K562 (cell line): ENCODE results near the gene IRF2BP2. TPM values are rescaled to one million over a fixed set of nuclear protein-coding genes. Genes with fewer than 3 reads are reported as not detected.
A peak's percentile ranks its signal among the peaks of the same experiment; 100 is the strongest.

Source experiments
- BRD4 ChIP-seq: fragments of 200-600 bp; sonication (generic); IDR thresholded peaks from 2 replicates; pipeline ENCODE4 v1.6.1; 2017; ENCODE audit warnings: inconsistent platforms
- CEBPB ChIP-seq: fragments of 450-650 bp; IDR thresholded peaks from 2 replicates; pipeline ENCODE4 v1.6.1; 2016; ENCODE audit warnings: missing genetic modification characterization, missing compliant biosample characterization
- CREB1 ChIP-seq, 2 experiments: sonication (generic) in 1 of 2; formaldehyde crosslinking in 1 of 2; IDR thresholded peaks; 2 replicates each; pipeline versions ENCODE4 v1.6.1 to v1.8.0; 2012 to 2022; ENCODE audit warnings: inconsistent platforms in 1 of 2, mild to moderate bottlenecking in 1 of 2, missing genetic modification reagents in 1 of 2, moderate library complexity in 1 of 2
- CTBP1 ChIP-seq: fragments of 450-650 bp; IDR thresholded peaks from 2 replicates; pipeline ENCODE4 v1.6.1; 2016; ENCODE audit warnings: borderline replicate concordance
- DACH1 ChIP-seq: fragments of 450-650 bp; IDR thresholded peaks from 2 replicates; pipeline ENCODE4 v1.6.1; 2018; ENCODE audit not compliant: partially characterized antibody
- FOXM1 ChIP-seq, 2 experiments: fragments of 450-650 bp in 1 of 2; sonication (generic) in 1 of 2; formaldehyde crosslinking in 1 of 2; IDR thresholded peaks; 2 replicates each; pipeline versions ENCODE4 v1.6.1 to v1.9.0; 2017 to 2022; ENCODE audit warnings: low read depth in 2 of 2, mild to moderate bottlenecking in 2 of 2, missing genetic modification reagents in 1 of 2, moderate library complexity in 1 of 2
- GATAD2B ChIP-seq: fragments of 450-650 bp; IDR thresholded peaks from 2 replicates; pipeline ENCODE4 v1.6.1; 2017; ENCODE audit warnings: mild to moderate bottlenecking, borderline replicate concordance
- HEY1 ChIP-seq: fragments of 250-450 bp; sonication (Bioruptor Pico); IDR thresholded peaks from 2 replicates; pipeline ENCODE4 v1.5.0; 2020; ENCODE audit warnings: mild to moderate bottlenecking, moderate library complexity, borderline replicate concordance
- ILK ChIP-seq: fragments of 450-650 bp; IDR thresholded peaks from 2 replicates; pipeline ENCODE4 v1.6.1; 2016; ENCODE audit warnings: missing genetic modification characterization, low read depth, mild to moderate bottlenecking, missing compliant biosample characterization, moderate library complexity, borderline replicate concordance
- L3MBTL2 ChIP-seq: fragments of 450-650 bp; IDR thresholded peaks from 2 replicates; pipeline ENCODE4 v1.6.1; 2016; ENCODE audit warnings: mild to moderate bottlenecking, moderate library complexity
- MYC ChIP-seq, 2 experiments: fragments of 250-450 bp in 1 of 2; sonication (Bioruptor Pico) in 1 of 2; IDR thresholded peaks; 2 replicates each; pipeline versions ENCODE4 v1.5.1 to v1.6.1; 2012 to 2021; ENCODE audit warnings: low read depth in 2 of 2, borderline replicate concordance in 1 of 2, improper control_type of control experiment in 1 of 2, low read length in 1 of 2, mild to moderate bottlenecking in 1 of 2, moderate library complexity in 1 of 2
- OTX1 ChIP-seq: fragments of 450-650 bp; formaldehyde crosslinking; IDR thresholded peaks from 2 replicates; pipeline ENCODE4 v1.4.0; 2022; ENCODE audit warnings: mild to moderate bottlenecking
- SMAD1 ChIP-seq: fragments of 150-350 bp; IDR thresholded peaks from 2 replicates; pipeline ENCODE4 v1.6.1; 2014; ENCODE audit warnings: low read length, low read depth; ENCODE audit not compliant: partially characterized antibody
- TOE1 ChIP-seq, 2 experiments: fragments of 450-650 bp in 1 of 2; sonication (generic) in 1 of 2; formaldehyde crosslinking in 1 of 2; IDR thresholded peaks; 2 replicates each; pipeline versions ENCODE4 v1.7.1 to v1.8.0; 2016 to 2022; ENCODE audit warnings: borderline replicate concordance in 2 of 2, mild to moderate bottlenecking in 2 of 2, antibody characterized with exemption in 1 of 2, inconsistent platforms in 1 of 2, low read depth in 1 of 2, missing genetic modification reagents in 1 of 2, moderate library complexity in 1 of 2
- ZNF232 ChIP-seq: sonication (generic); formaldehyde crosslinking; IDR thresholded peaks from 2 replicates; pipeline ENCODE4 v1.8.0; 2022; ENCODE audit warnings: mild to moderate bottlenecking, missing genetic modification reagents
- polyA plus RNA-seq, 8 experiments: library from polyadenylated mRNA; depleted of rRNA in 4 of 8; stranded (reverse) in 5 of 8; unstranded in 3 of 8; fragments of >200 nt; fragmentation: Nextera tagmentation in 2 of 8; fragmentation: Illumina TruSeq in 1 of 8; extraction: Ambion mirVana in 2 of 8; extraction: Trizol in 1 of 8; gene quantifications; 2 replicates each; pipeline versions ENCODE4 v1.2.1 to v1.2.3, GENCODE V29; 2011 to 2014; ENCODE audit warnings: inconsistent platforms in 1 of 8, missing spikeins in 1 of 8
- total RNA-seq, 7 experiments: library from RNA; depleted of rRNA in 6 of 7; stranded (reverse); fragments of >200 nt in 6 of 7; fragmentation: Illumina TruSeq in 2 of 7; extraction: Trizol in 2 of 7; gene quantifications; 2 replicates each; pipeline versions ENCODE4 v1.2.1 to v1.2.3, GENCODE V29; 2011 to 2021; ENCODE audit warnings: low replicate concordance in 1 of 7
- TF ChIP-seq, protein P1 (sequence below): IDR thresholded peaks from 3 replicates; pipeline ENCODE4 v1.6.1; 2011; ENCODE audit warnings: borderline replicate concordance, mild to moderate bottlenecking, moderate library complexity; ENCODE audit not compliant: insufficient read length; ENCODE audit errors: extremely low read depth
- TF ChIP-seq, protein P2 (sequence below): fragments of 250-450 bp; sonication (Bioruptor Pico); IDR thresholded peaks from 2 replicates; pipeline ENCODE4 v1.5.0; 2022; ENCODE audit warnings: mild to moderate bottlenecking
- TF ChIP-seq, protein P3 (sequence below): fragments of 250-450 bp; sonication (Bioruptor Pico); IDR thresholded peaks from 2 replicates; pipeline ENCODE4 v1.5.0; 2020; ENCODE audit warnings: mild to moderate bottlenecking, borderline replicate concordance

Gene IRF2BP2
- total and polyA plus RNA-seq, 9 of the 15 experiments (the other 6 are each of a cell fraction or from before 2014, with no cell fraction given): 7.7 to 68.6 (median 22.1) TPM

DNA sequence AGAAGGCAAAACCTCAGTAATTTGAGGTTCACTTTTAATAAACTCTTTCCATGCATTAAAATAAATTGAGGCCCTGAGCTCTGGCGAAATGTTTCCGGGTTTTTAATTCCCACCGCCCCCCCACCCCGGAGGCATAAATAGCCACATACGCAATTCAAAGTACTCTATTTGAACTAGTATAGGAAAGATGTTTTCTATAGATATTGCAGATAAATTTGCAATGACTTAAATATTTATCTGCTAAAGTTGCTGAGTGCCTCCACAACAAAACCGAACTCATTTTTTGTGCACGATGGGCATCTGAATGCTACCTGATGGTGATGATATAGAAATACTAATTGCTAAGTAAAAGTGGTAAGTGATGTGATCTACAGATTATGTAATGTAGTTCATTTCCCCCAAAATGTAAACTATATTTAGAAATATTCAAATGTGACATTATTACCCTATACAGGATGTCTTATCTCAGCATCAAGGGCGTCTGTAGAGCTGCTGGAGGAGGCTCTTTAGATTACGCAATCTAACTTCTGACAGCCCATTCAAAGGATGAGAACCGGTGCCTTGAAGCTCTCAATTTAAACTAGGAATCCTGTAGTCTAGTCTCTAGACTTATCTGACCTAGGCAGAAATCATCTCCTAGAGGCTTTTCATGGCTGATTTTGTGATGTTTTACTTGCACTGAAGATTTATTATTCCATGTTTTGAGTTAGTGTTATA, 8.5 kb downstream of the IRF2BP2 start (continued):
- TF ChIP-seq GATAD2B (peak; percentile 75; the same call in 1 of the 2 replicates), TOE1 (IDR thresholded peaks at IDR 0.05; ENCODE audit: borderline replicate concordance) (no peak; the same call in 1 of the 2 replicates), TOE1 (CRISPR knock-in tag; IDR thresholded peaks at IDR 0.05; ENCODE audit: borderline replicate concordance, low read depth) (no peak), ZNF232 (CRISPR knock-in tag) (no peak), HEY1 (CRISPR knock-in tag) (peak; percentile 36; the same call in 1 of the 2 replicates), DACH1 (peak; percentile 74), SMAD1 (peak; percentile 86), OTX1 (peak; percentile 84), CREB1 (IDR thresholded peaks at IDR 0.05) (0 out of 2 replicates have a peak, but pooled peaks have one; percentile 48), CREB1 (CRISPR knock-in tag; IDR thresholded peaks at IDR 0.05) (no peak), L3MBTL2 (peak; percentile 33; the same call in 1 of the 2 replicates), ILK (tag) (no peak), CTBP1 (peak; percentile 83), FOXM1 (IDR thresholded peaks at IDR 0.05; ENCODE audit: low read depth) (peak; percentile 56; the same call in 1 of the 2 replicates), FOXM1 (CRISPR knock-in tag; IDR thresholded peaks at IDR 0.05; ENCODE audit: low read depth) (no peak), CEBPB (tag) (peak; percentile 100), MYC (IDR thresholded peaks at IDR 0.05; ENCODE audit: low read depth, low read length) (peak; percentile 52; the same call in 1 of the 2 replicates), MYC (CRISPR knock-in tag; IDR thresholded peaks at IDR 0.05; ENCODE audit: borderline replicate concordance, low read depth) (no peak), BRD4 (no peak)
- TF ChIP-seq, protein P1, sequence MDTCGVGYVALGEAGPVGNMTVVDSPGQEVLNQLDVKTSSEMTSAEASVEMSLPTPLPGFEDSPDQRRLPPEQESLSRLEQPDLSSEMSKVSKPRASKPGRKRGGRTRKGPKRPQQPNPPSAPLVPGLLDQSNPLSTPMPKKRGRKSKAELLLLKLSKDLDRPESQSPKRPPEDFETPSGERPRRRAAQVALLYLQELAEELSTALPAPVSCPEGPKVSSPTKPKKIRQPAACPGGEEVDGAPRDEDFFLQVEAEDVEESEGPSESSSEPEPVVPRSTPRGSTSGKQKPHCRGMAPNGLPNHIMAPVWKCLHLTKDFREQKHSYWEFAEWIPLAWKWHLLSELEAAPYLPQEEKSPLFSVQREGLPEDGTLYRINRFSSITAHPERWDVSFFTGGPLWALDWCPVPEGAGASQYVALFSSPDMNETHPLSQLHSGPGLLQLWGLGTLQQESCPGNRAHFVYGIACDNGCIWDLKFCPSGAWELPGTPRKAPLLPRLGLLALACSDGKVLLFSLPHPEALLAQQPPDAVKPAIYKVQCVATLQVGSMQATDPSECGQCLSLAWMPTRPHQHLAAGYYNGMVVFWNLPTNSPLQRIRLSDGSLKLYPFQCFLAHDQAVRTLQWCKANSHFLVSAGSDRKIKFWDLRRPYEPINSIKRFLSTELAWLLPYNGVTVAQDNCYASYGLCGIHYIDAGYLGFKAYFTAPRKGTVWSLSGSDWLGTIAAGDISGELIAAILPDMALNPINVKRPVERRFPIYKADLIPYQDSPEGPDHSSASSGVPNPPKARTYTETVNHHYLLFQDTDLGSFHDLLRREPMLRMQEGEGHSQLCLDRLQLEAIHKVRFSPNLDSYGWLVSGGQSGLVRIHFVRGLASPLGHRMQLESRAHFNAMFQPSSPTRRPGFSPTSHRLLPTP: no peak
- TF ChIP-seq, protein P2, sequence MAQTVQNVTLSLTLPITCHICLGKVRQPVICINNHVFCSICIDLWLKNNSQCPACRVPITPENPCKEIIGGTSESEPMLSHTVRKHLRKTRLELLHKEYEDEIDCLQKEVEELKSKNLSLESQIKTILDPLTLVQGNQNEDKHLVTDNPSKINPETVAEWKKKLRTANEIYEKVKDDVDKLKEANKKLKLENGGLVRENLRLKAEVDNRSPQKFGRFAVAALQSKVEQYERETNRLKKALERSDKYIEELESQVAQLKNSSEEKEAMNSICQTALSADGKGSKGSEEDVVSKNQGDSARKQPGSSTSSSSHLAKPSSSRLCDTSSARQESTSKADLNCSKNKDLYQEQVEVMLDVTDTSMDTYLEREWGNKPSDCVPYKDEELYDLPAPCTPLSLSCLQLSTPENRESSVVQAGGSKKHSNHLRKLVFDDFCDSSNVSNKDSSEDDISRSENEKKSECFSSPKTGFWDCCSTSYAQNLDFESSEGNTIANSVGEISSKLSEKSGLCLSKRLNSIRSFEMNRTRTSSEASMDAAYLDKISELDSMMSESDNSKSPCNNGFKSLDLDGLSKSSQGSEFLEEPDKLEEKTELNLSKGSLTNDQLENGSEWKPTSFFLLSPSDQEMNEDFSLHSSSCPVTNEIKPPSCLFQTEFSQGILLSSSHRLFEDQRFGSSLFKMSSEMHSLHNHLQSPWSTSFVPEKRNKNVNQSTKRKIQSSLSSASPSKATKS (CRISPR knock-in tag): peak; percentile 59; the same call in 1 of the 2 replicates
- TF ChIP-seq, protein P3, sequence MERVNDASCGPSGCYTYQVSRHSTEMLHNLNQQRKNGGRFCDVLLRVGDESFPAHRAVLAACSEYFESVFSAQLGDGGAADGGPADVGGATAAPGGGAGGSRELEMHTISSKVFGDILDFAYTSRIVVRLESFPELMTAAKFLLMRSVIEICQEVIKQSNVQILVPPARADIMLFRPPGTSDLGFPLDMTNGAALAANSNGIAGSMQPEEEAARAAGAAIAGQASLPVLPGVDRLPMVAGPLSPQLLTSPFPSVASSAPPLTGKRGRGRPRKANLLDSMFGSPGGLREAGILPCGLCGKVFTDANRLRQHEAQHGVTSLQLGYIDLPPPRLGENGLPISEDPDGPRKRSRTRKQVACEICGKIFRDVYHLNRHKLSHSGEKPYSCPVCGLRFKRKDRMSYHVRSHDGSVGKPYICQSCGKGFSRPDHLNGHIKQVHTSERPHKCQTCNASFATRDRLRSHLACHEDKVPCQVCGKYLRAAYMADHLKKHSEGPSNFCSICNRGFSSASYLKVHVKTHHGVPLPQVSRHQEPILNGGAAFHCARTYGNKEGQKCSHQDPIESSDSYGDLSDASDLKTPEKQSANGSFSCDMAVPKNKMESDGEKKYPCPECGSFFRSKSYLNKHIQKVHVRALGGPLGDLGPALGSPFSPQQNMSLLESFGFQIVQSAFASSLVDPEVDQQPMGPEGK: peak; percentile 94; the same call in 1 of the 2 replicates
